Testis (tissue), 3 donors: Measurements from ENCODE around the gene YBX1. TPM values are rescaled to one million over a fixed set of nuclear protein-coding genes. Genes with fewer than 3 reads are reported as not detected.

Experiments
- DNase-seq: peaks from one replicate; pipeline ENCODE4 v3.0.0-alpha.2; 2019
- H3K27ac ChIP-seq, 2 donors: fragments of 200-600 bp; sonication (generic); one replicate each; pipeline ENCODE4 v1.5.1; 2019
- H3K27me3 ChIP-seq: fragments of 200-600 bp; sonication (generic); one replicate; pipeline ENCODE4 v1.5.1; 2019
- H3K36me3 ChIP-seq: fragments of 200-600 bp; sonication (generic); one replicate; pipeline ENCODE4 v1.5.1; 2017; ENCODE audit warnings: low read depth; ENCODE audit errors: missing control alignments
- H3K4me1 ChIP-seq: fragments of 200-600 bp; sonication (generic); one replicate; pipeline ENCODE4 v1.5.1; 2019
- H3K4me3 ChIP-seq, 2 donors: fragments of 200-600 bp; sonication (generic); one replicate each; pipeline ENCODE4 v1.5.1; 2017 to 2019
- H3K9me3 ChIP-seq: fragments of 200-600 bp; sonication (generic); one replicate; pipeline ENCODE4 v1.5.1; 2017
- CTCF ChIP-seq, 3 experiments: fragments of 450-650 bp in 2 of 3; fragments of 200-600 bp in 1 of 3; sonication (generic) in 1 of 3; IDR thresholded peaks; one replicate each; pipeline ENCODE4 v1.5.1; 2016 to 2019; ENCODE audit warnings: antibody characterized with exemption in 3 of 3, mild to moderate bottlenecking in 2 of 3, moderate library complexity in 1 of 3
- POLR2A ChIP-seq: fragments of 450-650 bp; IDR thresholded peaks from one replicate; pipeline ENCODE4 v1.6.1; 2017; ENCODE audit warnings: antibody characterized with exemption, mild to moderate bottlenecking, moderate library complexity
- WGBS, 2 donors: methylation state at CpG; one replicate each; pipeline ENCODE4 v1.1.5; 2018; 5-methylcytosine and 5-hydroxymethylcytosine counted together
- intact Hi-C: fragments of 100-400 bp; cut with DNase I; formaldehyde crosslinking; loops from one replicate; pipeline ENCODE4 v1.15.1; 2023; ENCODE audit warnings: low total_unique reads
- polyA plus RNA-seq: library from polyadenylated mRNA; stranded (reverse); fragments of 350-450 nt; fragmentation: Illumina TruSeq; extraction: RNeasy Lipid Tissue Mini Kit (QIAGEN cat#74804); gene quantifications from one replicate; pipeline ENCODE4 v1.2.3, GENCODE V29; 2014; ENCODE audit warnings: low read depth, low replicate concordance; ENCODE audit not compliant: insufficient read depth
- total RNA-seq, 2 donors: library from RNA; depleted of rRNA; stranded (reverse); fragments of >200 nt; gene quantifications; one replicate each; pipeline ENCODE4 v1.2.3, GENCODE V29; 2016

The YBX1 gene
- total and polyA plus RNA-seq, 3 donors from 2014 or later = 798 to 2,470 (median 982) TPM

GRCh38 chr1:42739753-42740700 lies 57.8 kb downstream of the YBX1 start, which contains the start of gene CLDN19:
Gene CLDN19, minus strand, starts transcription at chr1:42740236. Its CDS starts 173 bp downstream, at chr1:42740063.
- DNase-seq = no peak
- Histone ChIP-seq H3K4me3 (no peak within 1 kb of the TSS), H3K27me3 (no peaks in the 10 kb centered on the region), H3K4me1 (no peaks in the 10 kb centered on the region), H3K9me3 (no peaks in the 10 kb centered on the region), H3K36me3 (no peaks in the 10 kb centered on the region), H3K27ac (no peak within 1 kb of the TSS)
- intact Hi-C loops = no loop called here
- 74 to 78% methylated on average over 27 of the region's 27 CpGs for WGBS, 2 donors
- TF ChIP-seq POLR2A = no peak

GRCh38 chr1:42740851-42741580 lies 58.8 kb downstream of the YBX1 start:
- intact Hi-C loops = no loop called here
- TF ChIP-seq CTCF (IDR thresholded peaks at IDR 0.05) = no peak
- TF ChIP-seq POLR2A = no peak
- Histone ChIP-seq H3K4me1 (no peaks in the 10 kb centered on the region), H3K4me3 (no peak overlapping the region), H3K9me3 (no peaks in the 10 kb centered on the region), H3K27ac (no peak overlapping the region), H3K27me3 (no peaks in the 10 kb centered on the region), H3K36me3 (no peaks in the 10 kb centered on the region)
- 83 to 84% methylated on average over 12 to 18 of the region's 19 CpGs for WGBS, 2 donors
- no peak for DNase-seq

GRCh38 chr1:42741706-42742105 lies 59.5 kb downstream of the YBX1 start:
- H3K27ac ChIP-seq = no peak overlapping the region
- no peaks in the 10 kb centered on the region for H3K4me1 ChIP-seq
- H3K9me3 ChIP-seq = no peaks in the 10 kb centered on the region
- no peak for TF ChIP-seq CTCF (IDR thresholded peaks at IDR 0.05)
- TF ChIP-seq POLR2A = no peak
- H3K4me3 ChIP-seq = no peak overlapping the region
- no peak for DNase-seq
- H3K27me3 ChIP-seq = no peaks in the 10 kb centered on the region
- intact Hi-C loops = no loop called here
- no peaks in the 10 kb centered on the region for H3K36me3 ChIP-seq
- WGBS, 2 donors = 90 to 94% methylated on average over 3 to 4 of the region's 4 CpGs

- 94 to 95% methylated on average over 8 of the region's 8 CpGs for WGBS, 2 donors
- H3K27me3 ChIP-seq = no peaks in the 10 kb centered on the region
- no peaks in the 10 kb centered on the region for H3K36me3 ChIP-seq
- no peaks in the 10 kb centered on the region for H3K9me3 ChIP-seq
- H3K27ac ChIP-seq = no peak overlapping the region
- no peaks in the 10 kb centered on the region for H3K4me1 ChIP-seq
- no peak for DNase-seq
- no peak overlapping the region for H3K4me3 ChIP-seq
- no peak for TF ChIP-seq CTCF (IDR thresholded peaks at IDR 0.05)
- intact Hi-C loops = no loop called here
Observed at GRCh38 chr1:42742141-42742540, 59.9 kb downstream of the YBX1 start.

- no peaks in the 10 kb centered on the region for H3K4me1 ChIP-seq
- H3K4me3 ChIP-seq = no peak overlapping the region
- no peak for DNase-seq
- intact Hi-C loops = no loop called here
- no peaks in the 10 kb centered on the region for H3K9me3 ChIP-seq
- no peaks in the 10 kb centered on the region for H3K36me3 ChIP-seq
- TF ChIP-seq POLR2A (no peak), CTCF (IDR thresholded peaks at IDR 0.05) (no peak)
- no peak overlapping the region for H3K27ac ChIP-seq
- no peaks in the 10 kb centered on the region for H3K27me3 ChIP-seq
- WGBS, 2 donors = 88 to 91% methylated on average over 9 of the region's 9 CpGs
Observed at GRCh38 chr1:42742617-42743316, 60.5 kb downstream of the YBX1 start.
